HG03432 (cell line): ENCODE results near the gene BLVRA.

ENCODE experiments used
- ATAC-seq: cut with Tn5 transposase; IDR thresholded peaks from one replicate; pipeline ENCODE4 v1.9.1; 2021; ENCODE audit warnings: mild to moderate bottlenecking, moderate library complexity; ENCODE audit not compliant: unreplicated experiment

BLVRA gene

DNA sequence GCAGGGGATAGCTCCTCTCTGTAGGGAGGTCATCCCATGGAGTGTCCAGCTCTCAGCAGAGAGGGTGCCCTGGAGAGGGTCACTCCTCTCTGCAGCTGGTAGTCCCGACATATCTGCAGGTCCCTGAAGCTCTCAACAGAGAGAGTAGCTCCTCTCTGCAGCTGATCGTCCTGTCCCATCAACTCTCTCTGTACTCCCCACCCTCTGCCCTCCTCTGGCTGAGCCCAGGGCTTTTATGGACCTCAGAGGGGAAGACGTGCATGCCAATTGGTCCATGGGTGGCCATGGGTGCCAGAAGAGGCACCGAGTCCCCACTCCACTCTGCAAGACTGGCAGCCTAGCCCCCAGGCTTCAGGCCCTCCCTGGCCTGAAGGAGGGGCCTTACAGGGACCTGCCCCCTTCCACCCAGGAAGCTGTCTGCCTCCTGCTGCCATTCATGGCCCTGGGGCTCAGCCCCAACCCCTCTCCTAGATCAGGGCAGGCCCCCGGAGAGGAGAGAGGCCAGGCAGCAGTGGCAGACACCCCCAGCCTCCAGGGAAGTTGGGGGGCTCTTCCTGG, 9.0 kb upstream of the BLVRA start:
- no peak for ATAC-seq

DNA sequence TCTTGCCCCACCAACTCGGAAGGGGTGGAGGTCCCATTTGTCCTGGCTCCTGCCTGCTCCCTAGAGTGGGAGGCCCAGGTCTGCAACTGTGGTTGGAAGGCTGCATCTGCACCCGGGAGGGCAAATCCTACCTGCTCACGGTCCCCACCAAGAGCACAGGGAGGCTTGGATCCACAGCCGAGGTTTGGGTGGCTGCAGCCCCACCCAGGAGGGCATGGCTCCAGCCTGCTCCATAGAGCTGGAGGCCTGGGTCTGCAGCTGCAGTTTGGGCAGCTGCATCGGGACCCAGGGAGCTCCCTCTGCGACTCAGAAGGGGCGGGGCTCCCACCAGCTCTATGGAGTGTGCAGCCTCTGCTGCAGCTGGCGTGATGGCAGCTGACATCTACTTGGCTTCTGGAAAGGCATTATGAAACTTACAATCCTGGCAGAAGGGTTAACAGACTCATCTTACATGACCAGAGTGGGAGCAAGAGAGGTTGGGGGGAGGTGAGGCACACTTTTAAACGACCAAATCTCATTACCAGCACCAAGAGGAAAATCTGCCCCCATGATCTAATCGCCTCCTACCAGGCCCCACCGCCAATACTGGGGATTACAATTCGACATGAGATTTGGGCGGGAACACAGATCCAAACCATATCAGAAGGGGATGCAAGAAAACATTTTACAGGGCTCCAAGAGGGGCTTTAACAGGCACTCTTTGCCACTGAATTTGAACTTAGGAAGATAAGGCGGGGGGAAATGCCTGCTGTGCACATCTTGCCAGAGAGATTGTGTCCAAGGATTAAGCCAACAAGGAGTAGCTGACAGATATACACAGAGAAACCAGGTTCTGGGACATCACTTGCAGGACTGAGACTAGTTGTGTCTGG, 8.2 kb upstream of the BLVRA start:
- no peak for ATAC-seq

DNA sequence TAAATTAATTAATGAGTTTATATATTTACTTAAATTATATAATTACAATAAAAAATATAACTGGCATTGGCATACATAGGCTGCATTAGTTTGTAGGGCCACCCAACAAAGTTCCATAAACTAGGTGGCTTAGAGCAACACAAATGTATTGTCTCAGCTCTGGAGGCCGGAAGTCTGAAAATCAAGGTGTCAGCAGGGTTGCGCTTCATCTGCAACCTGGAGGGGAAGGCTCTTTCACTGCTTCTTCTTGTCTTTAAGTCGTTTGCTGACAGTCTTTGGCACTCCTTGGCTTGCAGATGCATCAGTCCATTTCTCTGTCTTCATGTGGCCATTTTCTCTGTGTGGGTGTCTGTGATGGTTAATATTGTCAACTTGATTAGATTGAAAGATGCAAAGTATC, 6.1 kb upstream of the BLVRA start:
- ATAC-seq = no peak

DNA sequence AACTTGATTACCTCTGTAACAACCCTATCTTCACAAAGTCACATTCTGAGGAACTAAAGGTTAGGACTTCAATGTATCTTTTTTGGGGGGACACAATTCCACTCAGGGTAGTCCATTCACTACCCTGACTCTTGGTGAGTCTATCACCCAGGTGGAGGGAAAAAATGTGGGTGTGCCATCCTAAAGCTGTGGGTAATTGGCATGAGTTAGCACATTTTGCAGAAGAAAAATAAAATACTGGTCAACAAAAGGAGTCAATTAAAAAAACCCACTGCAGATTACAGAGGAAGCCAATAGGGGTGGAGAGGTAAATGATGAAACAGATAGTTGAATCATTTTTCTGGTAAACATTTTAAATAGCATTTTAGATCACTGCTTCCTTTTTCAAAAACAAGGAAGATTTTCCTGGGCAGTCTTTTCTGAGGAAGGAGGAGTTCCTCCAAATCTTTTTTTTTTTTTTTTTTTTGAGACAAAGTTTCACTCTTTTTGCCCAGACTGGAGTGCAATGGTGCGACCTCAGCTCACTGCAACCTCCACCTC, 5.1 kb upstream of the BLVRA start:
- no peak for ATAC-seq

DNA sequence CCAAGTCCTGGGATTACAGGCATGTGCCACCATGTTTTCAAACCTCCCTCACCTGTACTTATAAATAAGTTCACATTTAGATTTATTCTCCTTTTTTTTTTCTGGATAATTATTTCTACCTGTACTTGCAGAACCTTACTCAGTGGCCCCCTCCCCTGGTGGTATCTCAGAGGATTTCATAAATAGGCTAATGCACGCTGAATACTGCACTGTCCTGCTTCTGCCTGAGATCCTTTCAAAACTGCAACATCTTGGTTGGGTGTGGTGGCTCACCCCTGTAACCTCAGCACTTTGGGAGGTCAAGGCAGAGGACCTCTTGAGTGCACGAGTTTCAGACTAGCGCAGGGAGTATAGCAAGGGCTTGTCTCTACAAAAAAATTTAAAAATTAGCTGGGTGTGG, 4.6 kb upstream of the BLVRA start:
- ATAC-seq = no peak

DNA sequence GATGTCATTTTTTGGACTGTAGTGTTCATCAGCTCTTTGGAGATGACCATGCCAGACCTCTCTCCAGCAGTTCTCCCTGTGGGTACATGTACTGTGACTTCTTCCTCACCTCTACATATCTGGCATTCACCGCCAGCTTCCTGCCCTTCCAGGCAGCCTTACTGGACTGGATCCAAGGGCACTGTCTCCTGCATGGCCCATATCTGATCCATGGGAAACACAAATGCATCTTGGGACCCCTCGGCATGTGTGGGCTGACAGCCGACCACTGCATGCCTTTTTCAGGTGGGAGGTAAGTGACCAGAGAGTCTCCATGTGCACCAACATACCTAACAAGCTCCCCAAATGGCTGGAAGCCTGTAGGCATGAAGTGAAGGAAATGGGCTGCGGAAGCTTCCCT, 3.9 kb upstream of the BLVRA start:
- ATAC-seq = no peak

DNA sequence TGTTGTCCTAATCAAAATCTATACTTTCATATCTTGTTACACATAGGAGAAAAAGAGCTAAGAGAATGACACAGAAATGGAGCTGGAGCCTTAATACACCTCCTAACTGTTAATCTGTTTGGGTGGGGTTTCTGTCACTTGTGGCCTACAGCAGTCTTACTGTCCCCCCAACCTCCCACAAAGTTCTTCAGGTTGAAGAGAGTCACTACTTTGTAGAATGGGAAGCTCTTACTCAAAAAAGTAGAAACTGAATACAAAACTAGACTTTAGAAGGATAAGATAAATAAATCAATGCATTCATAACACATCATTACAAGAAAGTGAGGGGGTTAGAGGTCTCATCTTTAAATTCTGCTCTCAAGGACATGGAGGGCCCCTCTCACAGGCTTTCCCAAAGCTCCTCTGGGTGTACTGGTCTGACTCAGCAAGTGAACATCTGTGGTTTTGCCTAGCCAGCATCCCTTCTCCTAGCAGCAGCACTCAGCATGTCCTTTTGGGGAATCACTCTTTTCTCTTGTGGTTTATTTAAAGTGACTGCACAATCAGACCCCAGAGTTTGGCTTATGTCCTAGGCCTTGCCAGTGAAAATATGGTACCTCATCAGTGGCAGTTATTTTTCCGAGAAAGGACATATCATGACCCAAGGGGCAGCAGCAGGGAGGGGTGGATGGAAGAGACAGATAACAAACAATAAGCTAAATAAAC, 2.0 kb upstream of the BLVRA start:
- ATAC-seq = no peak

DNA sequence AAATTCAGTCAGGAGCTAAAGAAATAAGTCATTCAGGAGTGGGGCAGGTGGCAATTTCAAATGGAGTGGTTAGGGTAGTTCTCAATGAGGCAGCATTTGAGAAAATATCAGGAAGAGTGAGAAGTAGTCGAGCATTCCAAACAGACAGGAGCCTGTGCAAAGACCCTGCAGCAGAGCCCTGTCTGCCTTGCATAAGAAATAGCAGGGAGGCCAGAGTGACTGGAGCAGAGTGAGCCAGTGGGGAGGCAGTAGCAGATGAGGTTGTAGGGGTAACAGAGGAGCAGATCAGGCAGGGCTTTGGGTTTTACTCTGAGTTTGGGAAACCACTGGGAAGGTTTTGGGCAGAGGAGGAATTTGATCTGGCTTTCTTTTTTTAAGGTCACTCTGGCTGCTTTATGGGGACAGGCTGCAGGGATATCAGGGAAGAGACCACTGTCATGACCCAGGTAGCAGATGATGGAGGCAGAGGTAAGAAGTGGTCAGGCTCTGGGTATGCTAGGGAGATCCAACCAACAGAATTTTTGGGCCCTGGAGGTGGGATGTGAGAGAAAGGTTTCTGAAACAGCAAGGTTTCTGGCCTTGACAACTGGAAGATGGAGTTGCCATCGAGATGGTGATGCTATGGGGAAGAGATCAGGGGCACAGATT, 1.3 kb upstream of the BLVRA start:
- no peak for ATAC-seq

DNA sequence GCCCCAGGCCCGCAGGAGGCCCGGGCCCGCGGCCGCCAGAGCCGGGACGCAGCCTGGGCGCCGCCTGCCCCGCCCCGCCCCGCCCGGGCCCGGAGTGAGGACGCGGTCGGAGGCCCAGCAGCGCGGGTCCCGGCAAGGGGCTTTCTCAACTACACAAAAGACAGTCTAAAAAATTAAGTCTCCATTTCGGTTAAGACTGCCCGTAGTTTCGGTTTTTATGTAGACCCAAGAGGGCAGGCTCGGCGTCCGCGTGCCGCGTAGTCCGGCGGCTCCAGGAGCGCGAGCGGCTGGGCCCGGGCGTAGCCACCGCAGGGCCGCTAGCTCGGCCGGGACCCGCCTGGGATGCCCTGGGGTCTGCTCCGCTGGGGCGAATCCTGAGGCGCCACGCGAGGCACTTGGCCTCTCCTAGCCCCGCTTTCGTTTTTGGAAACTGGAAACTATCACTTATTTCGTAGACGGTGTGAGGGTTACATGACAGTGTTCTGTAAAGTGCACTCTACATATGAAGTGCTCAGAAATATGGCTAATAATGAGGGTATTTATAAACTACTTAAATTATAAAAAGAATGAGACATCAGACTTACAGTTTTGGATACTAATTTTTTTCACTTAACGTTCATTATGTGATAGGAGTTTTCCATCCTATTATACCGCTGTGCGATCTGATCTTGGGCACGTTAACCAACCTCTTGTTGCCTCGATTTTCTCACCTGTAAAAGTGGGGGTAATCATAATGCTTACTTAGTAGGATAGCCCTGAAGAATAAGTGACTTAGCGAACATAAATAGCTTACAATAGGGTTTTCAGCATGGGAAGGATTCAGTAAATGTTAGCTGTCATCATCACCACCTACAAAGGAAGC, 573 bp downstream of the BLVRA start:
- ATAC-seq = peak; percentile 66

DNA sequence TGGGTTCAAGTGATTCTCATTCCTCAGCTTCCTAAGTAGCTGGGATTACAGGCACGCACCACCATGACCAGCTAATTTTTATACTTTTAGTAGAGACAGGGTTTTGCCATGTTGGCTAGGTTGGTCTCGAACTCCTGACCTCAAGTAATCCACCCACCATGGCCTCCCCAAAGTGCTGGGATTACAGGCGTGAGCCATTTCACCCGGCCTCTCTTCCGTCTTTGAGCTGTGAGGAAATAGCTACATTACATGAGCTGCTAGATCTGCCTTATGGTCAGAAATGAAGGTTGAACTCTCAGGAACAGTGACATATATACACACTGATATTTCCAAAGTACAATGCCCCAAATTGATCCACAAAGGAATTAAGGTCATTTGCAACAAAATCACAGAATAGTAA, 2.4 kb downstream of the BLVRA start:
- no peak for ATAC-seq

DNA sequence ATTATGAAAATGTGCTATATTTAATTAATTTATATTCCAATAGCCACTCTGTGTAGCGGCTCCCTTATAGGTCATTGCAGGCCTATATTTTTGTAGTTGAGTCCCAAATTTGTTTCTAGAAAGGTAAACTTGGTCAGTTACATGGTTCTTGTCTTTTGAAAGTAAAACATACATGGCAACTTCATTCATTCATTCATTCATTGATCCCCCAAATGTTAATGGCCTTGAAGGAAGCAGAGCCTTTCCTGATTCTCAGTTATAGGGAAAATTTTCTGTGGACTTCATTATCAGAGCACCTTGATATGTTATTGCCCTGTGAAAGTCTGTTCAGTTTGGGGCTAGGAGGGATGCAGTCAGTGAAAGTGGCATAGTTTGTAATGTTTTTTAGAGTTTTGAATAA, 2.9 kb downstream of the BLVRA start:
- no peak for ATAC-seq

DNA sequence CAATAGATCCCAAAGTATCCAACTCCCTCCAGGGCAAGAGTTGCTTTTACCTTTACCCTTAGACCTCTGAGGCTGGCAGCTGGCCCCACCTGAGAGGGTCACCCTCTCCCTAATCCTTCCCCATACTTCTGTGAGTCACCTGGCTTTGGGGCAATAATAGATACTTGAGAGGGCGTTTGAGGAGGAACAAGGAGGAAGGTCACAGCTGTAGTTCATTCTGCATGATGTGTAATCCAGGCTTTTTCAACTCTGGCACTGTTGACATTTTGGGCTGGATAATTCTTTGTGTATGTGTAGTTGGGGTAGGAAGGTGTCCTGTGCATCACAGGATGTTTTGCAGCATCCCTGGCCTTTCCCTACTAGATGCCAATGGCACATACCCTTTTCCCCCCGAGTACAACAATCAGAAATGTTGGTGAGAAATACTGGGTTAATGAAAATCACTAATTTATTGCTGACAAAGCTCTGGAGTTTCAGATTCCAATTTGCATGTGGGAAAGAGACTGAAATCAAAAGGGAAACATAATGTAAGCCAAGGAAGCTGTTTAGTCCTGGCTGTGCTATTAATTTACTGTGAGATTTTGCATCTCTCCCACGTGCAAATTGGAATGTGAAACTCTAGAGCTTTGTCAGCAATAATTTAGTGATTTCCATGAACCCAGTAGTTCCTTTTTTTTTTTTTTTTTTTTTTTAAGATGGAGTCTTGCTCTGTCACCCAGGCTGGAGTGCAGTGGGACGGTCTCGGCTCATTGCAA, 3.6 kb downstream of the BLVRA start:
- ATAC-seq = no peak

DNA sequence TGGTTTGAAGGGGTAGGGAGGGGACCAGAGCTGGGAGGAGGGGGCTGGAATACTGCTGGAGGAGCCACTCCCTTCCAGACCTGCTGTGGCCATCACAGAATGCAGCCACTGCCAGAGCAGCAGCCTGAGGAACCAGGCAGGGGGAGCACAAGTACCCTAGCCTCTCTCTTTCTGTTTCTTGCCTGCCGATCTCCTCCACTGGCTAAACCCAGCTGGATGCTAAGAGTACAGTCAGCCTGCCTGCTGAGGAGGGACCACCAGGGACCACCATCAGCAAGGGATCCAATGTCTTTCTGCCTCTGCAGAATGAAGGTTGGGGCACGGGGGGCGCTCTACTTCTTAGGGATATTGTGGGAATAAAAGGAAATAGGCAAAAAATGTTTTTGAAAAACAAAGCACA, 4.7 kb downstream of the BLVRA start:
- ATAC-seq = no peak

DNA sequence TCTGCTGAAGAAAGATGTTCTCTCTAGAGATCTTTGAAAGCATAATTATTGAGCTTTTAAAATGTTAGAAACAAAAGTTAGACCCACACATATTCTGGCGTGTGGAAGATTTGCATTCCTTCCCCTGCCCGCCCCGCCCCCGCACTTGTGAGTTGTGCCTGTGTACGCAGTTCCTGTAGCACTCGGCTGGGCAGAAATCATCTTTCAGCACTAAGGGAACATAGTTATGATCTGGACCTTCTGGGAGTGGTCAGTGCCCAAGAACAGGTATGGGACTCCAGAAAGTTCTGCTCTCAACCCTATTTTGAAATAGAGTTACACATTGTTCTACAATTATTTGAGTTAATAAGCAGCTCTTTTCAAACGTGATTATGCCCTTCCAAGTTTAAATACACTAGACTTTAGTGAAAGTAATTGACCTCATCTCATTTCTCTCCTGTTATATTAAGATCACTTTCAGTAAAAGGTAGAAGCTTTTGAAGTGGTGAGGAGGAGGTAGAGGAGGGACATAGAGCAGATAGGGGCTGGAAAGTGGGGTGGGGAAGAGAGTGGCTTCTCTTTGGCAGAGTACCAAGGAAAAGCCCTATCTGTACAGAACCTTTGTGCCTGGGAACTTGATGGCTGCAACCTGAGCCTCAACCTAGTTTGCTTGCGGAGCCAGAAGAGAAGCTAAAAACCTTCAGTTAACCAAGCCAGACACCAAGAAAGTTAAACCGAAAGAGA, 5.7 kb downstream of the BLVRA start:
- ATAC-seq = peak; percentile 63

DNA sequence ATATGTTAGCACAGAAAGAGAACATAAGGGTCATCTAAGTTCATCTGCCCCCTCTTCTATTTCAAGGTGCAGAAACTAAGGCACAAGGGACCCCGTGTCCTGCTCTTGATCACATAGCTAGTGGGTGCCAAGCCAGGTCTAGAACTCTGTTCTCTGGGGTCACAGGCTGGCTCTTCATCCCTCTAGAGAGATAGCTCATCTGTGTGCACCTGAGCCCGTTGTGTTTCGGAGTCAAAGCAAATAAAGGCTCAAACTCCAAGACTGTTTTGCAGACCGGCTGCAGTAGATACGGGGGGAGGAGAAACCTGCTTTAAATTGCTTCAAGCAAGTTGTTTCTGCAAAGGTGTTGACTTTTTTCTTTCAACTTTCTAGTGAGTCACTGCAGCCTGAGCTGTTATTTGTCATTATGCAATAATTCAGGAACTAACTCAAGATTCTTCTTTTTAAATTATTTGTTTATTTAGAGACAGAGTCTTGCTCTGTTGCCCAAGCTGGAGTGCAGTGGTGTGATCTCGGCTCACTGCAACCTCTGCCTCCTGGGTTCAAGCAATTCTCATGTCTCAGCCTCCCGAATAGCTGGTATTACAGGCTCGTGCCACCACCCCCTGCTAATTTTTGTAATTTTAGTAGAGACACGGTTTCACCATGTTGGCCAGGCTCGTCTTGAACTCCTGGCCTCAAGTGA, 6.5 kb downstream of the BLVRA start:
- no peak for ATAC-seq

DNA sequence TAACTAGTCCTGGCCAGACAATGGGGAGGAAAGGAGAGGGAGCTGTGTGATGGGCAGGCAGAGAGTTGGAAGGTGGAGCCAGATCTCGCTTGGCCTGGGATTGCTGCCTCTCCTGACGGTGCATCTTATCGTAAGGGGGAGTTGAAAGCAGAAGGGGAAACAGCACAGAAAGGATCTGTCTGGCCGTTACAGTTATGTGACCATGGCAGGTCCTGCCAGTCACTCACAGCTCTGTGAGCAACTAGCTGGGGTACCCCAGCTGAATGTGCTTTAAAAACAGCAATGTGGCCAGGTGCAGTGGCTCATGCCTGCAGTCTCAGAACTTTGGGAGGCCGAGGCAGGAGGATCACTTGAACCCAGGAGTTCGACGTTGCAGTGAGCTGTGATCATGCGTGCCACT, 8.1 kb downstream of the BLVRA start:
- no peak for ATAC-seq

DNA sequence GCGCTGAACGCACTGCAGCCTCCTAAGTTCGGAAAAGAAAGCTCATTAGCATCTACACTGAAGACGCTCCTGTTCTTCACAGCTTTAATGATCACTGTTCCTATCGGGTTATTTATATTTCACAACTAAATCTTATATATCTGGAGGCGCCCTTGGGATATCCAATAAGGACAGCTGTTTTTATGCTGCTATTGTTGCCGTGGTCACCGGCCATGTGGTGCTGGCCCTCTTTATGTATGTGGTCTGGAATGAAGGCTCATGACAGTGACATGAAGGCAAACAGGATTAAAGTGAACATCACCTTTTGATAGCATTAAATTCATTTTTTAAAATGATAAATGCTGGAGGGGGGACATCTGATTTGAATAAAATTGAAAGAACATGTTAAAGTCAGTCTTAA, 8.8 kb downstream of the BLVRA start:
- no peak for ATAC-seq

DNA sequence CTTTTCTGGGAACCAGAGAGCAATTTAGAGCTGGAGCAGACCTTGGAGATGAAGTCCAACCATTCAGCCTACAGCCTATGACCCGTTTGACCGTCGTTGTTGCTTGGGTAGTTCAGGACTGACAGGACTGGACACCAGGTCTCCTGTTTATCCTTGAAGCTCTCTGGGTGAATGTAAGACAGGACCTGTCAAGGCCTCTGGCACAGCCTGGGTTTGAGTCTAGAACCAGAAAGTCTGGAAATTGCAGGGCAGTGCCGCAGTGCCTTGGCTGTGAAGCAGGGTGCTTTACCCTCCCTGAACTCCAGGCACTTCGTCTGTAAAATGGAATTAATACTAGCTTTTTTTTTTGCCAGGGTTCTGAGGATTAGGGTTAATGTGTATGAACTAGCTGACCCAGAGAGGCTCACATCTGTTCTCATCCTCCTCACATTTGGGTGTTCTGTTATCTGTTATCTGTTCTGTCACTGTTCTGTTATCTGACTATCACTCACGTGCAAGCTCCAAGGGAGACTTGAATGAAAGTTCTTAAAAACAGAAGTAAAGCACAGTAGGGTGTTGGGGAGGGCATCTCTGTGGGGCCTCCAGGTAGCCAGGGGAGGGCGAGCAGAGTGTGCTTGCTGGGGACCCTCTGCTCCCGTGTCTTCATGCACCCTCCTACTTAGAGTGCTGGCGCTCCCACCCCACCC, 9.9 kb downstream of the BLVRA start:
- no peak for ATAC-seq
